Measurements from ENCODE around the gene ARID1B.

ARID1B gene

DNA sequence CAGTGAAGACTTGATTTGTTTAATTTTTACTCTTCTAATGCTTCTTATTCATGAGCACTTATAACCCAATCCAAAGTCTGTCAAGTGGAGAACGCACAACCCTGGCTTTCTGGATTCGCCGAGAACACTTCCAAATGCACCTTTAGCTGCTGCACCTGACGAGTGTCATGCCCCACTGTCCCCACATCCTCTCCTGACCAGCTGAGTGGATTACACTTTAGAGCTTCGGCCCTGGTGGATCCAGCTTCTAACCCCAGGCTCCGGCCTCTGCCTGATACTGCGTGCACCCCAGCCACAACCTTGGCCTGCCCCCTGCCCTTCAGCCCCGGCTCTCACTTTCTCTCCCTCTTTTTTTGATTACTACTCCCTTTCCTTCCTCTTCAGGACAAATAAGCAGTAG lies 287.3 kb downstream of the ARID1B start:
- H3K4me3 ChIP-seq (ENCODE audit: control insufficient read depth, low read depth, low read length): no peak overlapping the region
- DNase-seq (ENCODE audit: low read depth): no peak
- no peak for TF ChIP-seq CTCF (IDR thresholded peaks at IDR 0.05; ENCODE audit: control insufficient read depth, insufficient read depth, low read depth, low read length, missing control alignments)

GRCh38 chr6:157065366-157065765 lies 288.2 kb downstream of the ARID1B start:
- TF ChIP-seq CTCF (IDR thresholded peaks at IDR 0.05; ENCODE audit: control insufficient read depth, insufficient read depth, low read depth, low read length, missing control alignments): no peak
- no peak for DNase-seq (ENCODE audit: low read depth)

GRCh38 chr6:157066781-157067491 lies 289.8 kb downstream of the ARID1B start:
- H3K4me3 ChIP-seq (ENCODE audit: control insufficient read depth, low read depth, low read length): no peak overlapping the region
- DNase-seq (ENCODE audit: low read depth): no peak
- TF ChIP-seq CTCF (IDR thresholded peaks at IDR 0.05; ENCODE audit: control insufficient read depth, insufficient read depth, low read depth, low read length, missing control alignments): no peak

More at GRCh38 chr6:157065366-157065765, 288.2 kb downstream of the ARID1B start:
- no peak overlapping the region for H3K4me3 ChIP-seq (ENCODE audit: control insufficient read depth, low read depth, low read length)

- no peak for DNase-seq (ENCODE audit: low read depth)
- no peak for TF ChIP-seq CTCF (IDR thresholded peaks at IDR 0.05; ENCODE audit: control insufficient read depth, insufficient read depth, low read depth, low read length, missing control alignments)
- no peak overlapping the region for H3K4me3 ChIP-seq (ENCODE audit: control insufficient read depth, low read depth, low read length)
Observed at GRCh38 chr6:157067507-157067906, 290.3 kb downstream of the ARID1B start.

- no peak for TF ChIP-seq CTCF (IDR thresholded peaks at IDR 0.05; ENCODE audit: control insufficient read depth, insufficient read depth, low read depth, low read length, missing control alignments)
- no peak for DNase-seq (ENCODE audit: low read depth)
- no peak overlapping the region for H3K4me3 ChIP-seq (ENCODE audit: control insufficient read depth, low read depth, low read length)
Observed at GRCh38 chr6:157068691-157069324, 291.6 kb downstream of the ARID1B start.

- no peak for TF ChIP-seq CTCF (IDR thresholded peaks at IDR 0.05; ENCODE audit: control insufficient read depth, insufficient read depth, low read depth, low read length, missing control alignments)
- DNase-seq (ENCODE audit: low read depth): no peak
- H3K4me3 ChIP-seq (ENCODE audit: control insufficient read depth, low read depth, low read length): no peak overlapping the region
Observed at GRCh38 chr6:157069585-157069984, 292.4 kb downstream of the ARID1B start.
